Parathyroid adenoma (tissue), 2 donors: ENCODE results near the gene RAPGEF1.

Experiments used
- H2AFZ ChIP-seq: fragments of 300-600 bp; sonication (generic); one replicate; pipeline ENCODE4 v1.7.0; 2017; ENCODE audit warnings: antibody characterized with exemption, mild to moderate bottlenecking
- H3K27ac ChIP-seq: fragments of 300-600 bp; sonication (generic); one replicate; pipeline ENCODE4 v1.7.0; 2017
- H3K27me3 ChIP-seq: fragments of 300-600 bp; sonication (generic); one replicate; pipeline ENCODE4 v1.7.0; 2017; ENCODE audit warnings: low read length; ENCODE audit not compliant: control insufficient read depth, insufficient read depth
- H3K36me3 ChIP-seq: fragments of 300-600 bp; sonication (generic); one replicate; pipeline ENCODE4 v1.7.0; 2017; ENCODE audit warnings: low read length; ENCODE audit not compliant: control insufficient read depth, insufficient read depth
- H3K4me1 ChIP-seq: fragments of 300-600 bp; sonication (generic); one replicate; pipeline ENCODE4 v1.7.0; 2017; ENCODE audit warnings: control low read depth
- H3K4me2 ChIP-seq: fragments of 300-600 bp; sonication (generic); one replicate; pipeline ENCODE4 v1.7.0; 2017; ENCODE audit warnings: low read length
- H3K4me3 ChIP-seq: fragments of 300-600 bp; sonication (generic); one replicate; pipeline ENCODE4 v1.7.0; 2017; ENCODE audit warnings: low read depth, low read length
- H3K79me2 ChIP-seq: fragments of 300-600 bp; sonication (generic); one replicate; pipeline ENCODE4 v1.7.0; 2017; ENCODE audit warnings: control low read depth
- H3K9ac ChIP-seq: fragments of 300-600 bp; sonication (generic); one replicate; pipeline ENCODE4 v1.7.0; 2017; ENCODE audit warnings: mild to moderate bottlenecking
- H3K9me3 ChIP-seq: fragments of 300-600 bp; sonication (generic); one replicate; pipeline ENCODE4 v1.7.0; 2017; ENCODE audit warnings: low read length; ENCODE audit not compliant: control insufficient read depth
- TF ChIP-seq, protein P1 (sequence below): fragments of 300-600 bp; sonication (generic); IDR thresholded peaks from one replicate; pipeline ENCODE4 v1.7.0; 2017; ENCODE audit warnings: antibody characterized with exemption, mild to moderate bottlenecking
- donor health status: primary hyperparathyroidism.

The RAPGEF1 gene

DNA sequence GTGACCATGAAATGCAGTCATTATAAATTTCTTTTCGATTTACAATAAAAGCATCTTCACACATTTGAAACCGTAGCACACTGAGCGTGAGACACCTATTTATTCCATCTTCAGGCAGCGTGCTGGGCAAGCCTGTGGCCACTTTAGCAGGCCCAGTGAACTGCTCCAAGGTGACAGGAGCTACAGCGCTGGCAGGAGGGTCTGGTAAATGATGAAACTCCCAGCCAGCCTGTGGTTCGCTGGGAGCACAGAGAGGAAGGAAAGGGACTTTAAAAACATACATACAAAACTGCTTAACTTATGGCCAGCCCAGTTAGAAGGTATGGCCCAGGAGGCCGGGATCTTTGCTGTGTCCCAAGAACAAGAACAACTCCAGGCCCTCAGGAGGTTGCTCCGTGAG, 5.1 kb downstream of the RAPGEF1 start:
- no peaks in the 10 kb centered on the region for H3K9me3 ChIP-seq
- H3K4me1 ChIP-seq, result no peaks in the 10 kb centered on the region

DNA sequence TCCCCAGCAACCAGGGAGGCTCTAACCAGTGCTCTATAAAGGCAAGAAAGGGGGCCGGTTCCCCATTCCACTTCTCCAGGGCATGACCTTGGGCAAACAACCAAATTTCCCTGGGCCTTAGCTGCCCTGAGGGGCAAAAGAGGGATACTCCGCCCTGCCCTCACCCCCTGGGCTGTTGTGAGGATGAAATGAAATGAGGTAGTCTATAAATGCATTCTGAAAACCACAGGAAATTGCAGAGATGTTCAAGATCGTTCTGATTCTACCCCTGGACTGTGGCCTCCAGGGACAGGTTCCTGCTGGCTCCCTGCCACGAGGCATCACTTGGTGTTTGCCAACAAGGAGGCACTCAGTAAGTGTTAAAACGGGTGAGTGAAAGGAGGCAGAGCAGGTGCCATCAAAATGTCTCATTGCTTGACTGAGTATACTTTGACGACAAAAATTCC, 5.7 kb downstream of the RAPGEF1 start:
- Histone ChIP-seq H3K4me3 (no peak overlapping the region), H3K4me1 (no peaks in the 10 kb centered on the region), H3K27me3 (no peaks in the 10 kb centered on the region), H3K9ac (no peak overlapping the region), H2AFZ (no peak overlapping the region), H3K9me3 (no peaks in the 10 kb centered on the region), H3K4me2 (no peak overlapping the region), H3K36me3 (no peaks in the 10 kb centered on the region), H3K79me2 (peaks cover 35% of the 10 kb centered on the region), H3K27ac (no peak overlapping the region)
- TF ChIP-seq, protein P1, sequence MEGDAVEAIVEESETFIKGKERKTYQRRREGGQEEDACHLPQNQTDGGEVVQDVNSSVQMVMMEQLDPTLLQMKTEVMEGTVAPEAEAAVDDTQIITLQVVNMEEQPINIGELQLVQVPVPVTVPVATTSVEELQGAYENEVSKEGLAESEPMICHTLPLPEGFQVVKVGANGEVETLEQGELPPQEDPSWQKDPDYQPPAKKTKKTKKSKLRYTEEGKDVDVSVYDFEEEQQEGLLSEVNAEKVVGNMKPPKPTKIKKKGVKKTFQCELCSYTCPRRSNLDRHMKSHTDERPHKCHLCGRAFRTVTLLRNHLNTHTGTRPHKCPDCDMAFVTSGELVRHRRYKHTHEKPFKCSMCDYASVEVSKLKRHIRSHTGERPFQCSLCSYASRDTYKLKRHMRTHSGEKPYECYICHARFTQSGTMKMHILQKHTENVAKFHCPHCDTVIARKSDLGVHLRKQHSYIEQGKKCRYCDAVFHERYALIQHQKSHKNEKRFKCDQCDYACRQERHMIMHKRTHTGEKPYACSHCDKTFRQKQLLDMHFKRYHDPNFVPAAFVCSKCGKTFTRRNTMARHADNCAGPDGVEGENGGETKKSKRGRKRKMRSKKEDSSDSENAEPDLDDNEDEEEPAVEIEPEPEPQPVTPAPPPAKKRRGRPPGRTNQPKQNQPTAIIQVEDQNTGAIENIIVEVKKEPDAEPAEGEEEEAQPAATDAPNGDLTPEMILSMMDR, result no peak

More for the DNA sequence above, 5.1 kb downstream of the RAPGEF1 start:
- Histone ChIP-seq H3K27me3 (no peaks in the 10 kb centered on the region), H3K9ac (no peak overlapping the region), H3K79me2 (peaks cover 35% of the 10 kb centered on the region), H3K36me3 (no peaks in the 10 kb centered on the region), H2AFZ (no peak overlapping the region), H3K27ac (no peak overlapping the region), H3K4me3 (no peak overlapping the region), H3K4me2 (no peak overlapping the region)
- TF ChIP-seq, protein P1, result no peak

DNA sequence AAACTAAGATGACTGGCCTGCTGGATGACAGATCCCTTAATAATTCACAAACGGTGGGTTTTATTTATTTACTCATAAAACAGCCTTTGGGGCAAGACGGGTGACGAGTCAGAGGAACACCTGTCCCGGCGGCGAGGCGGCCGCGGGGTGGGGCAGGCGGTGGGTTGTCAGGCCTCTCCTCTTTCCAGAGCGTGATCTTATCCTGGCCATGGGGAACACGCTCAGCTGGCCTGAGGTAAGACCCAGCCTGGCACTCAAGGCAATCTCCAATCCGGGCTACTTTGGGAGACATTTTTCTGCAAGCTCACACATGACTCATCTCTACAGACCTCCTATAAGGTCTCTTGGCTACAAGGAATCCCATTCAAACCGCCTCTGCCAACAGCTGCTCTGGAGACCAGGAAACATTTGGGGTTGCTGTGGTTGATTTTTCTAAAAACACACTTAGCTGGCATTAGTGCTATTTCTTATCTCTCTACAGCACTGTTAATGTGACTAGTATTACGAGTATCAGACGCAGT, 6.3 kb downstream of the RAPGEF1 start:
- no peaks in the 10 kb centered on the region for H3K9me3 ChIP-seq
- H3K9ac ChIP-seq, result no peak overlapping the region
- H3K4me3 ChIP-seq, result no peak overlapping the region
- H3K4me2 ChIP-seq, result no peak overlapping the region
- H3K27ac ChIP-seq, result no peak overlapping the region
- no peaks in the 10 kb centered on the region for H3K36me3 ChIP-seq
- peaks cover 38% of the 10 kb centered on the region for H3K79me2 ChIP-seq
- no peak overlapping the region for H2AFZ ChIP-seq
- TF ChIP-seq, protein P1, result no peak
- no peaks in the 10 kb centered on the region for H3K4me1 ChIP-seq
- H3K27me3 ChIP-seq, result no peaks in the 10 kb centered on the region

DNA sequence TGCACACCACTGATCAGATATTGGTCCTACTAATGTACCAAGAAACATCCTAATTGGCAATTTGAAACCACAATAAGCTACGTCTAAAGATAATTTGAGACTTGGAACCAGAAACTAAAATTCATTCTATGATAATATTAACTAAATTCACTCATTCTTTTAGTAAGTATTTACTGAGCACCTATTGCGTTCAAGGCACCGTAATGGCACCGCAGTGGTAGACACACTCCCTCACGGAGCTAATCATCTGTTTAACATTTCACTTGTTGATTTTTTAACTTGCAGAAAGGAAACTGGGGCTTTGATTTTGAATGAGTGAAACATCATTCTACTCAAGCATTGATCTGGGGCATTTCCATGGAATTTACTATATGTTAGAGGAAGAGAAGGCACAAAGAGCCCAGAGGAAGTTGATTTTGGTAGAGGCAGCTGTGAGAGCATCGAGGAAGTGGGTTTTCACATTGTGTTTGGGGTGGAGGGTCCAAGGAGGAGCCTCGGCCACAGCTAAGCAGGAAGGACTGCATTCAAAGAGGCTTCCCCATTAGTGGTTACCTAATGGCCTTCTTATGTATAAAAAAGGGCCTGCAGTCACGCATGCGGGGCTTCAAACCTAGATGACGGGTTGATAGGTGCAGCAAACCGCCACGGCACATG, 7.1 kb downstream of the RAPGEF1 start:
- Histone ChIP-seq H3K4me1 (no peaks in the 10 kb centered on the region), H3K9me3 (no peaks in the 10 kb centered on the region), H3K4me3 (no peak overlapping the region), H3K79me2 (peaks cover 38% of the 10 kb centered on the region), H2AFZ (no peak overlapping the region), H3K36me3 (no peaks in the 10 kb centered on the region), H3K27me3 (no peaks in the 10 kb centered on the region), H3K27ac (no peak overlapping the region), H3K4me2 (no peak overlapping the region), H3K9ac (no peak overlapping the region)
- TF ChIP-seq, protein P1, result no peak

DNA sequence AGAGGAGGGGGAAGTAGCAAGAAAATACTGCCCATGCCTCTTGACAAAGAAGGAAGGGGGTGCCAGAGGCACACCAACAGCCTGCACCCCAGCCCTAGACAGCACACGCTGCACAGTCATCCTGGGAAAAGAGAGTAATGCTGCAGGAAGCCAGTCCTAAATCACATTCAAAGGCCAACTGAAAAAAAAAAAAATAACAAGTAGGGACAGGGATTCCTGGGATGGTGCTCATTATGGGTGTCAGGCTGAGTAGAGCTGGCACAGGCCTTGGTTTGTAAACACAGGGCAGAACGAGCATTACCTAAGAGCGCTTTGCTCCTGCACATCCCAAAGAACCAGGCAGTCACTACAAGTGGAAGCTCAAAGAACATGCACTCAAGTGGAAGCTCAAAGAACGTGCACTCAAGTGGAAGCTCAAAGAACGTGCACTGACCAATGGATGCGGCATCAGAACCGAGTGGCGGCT, 7.8 kb downstream of the RAPGEF1 start:
- no peak overlapping the region for H3K27ac ChIP-seq
- H3K4me1 ChIP-seq, result no peaks in the 10 kb centered on the region
- H3K4me3 ChIP-seq, result no peak overlapping the region
- H3K9ac ChIP-seq, result no peak overlapping the region
- H3K79me2 ChIP-seq, result peaks cover 32% of the 10 kb centered on the region
- H3K27me3 ChIP-seq, result no peaks in the 10 kb centered on the region
- H3K36me3 ChIP-seq, result no peaks in the 10 kb centered on the region
- TF ChIP-seq, protein P1, result no peak
- H3K9me3 ChIP-seq, result no peaks in the 10 kb centered on the region
- H2AFZ ChIP-seq, result no peak overlapping the region
- no peak overlapping the region for H3K4me2 ChIP-seq
